Measurements from ENCODE around the gene LRRC46.
A peak's percentile ranks its signal among the peaks of the same experiment; 100 is the strongest.

Gene LRRC46

DNA sequence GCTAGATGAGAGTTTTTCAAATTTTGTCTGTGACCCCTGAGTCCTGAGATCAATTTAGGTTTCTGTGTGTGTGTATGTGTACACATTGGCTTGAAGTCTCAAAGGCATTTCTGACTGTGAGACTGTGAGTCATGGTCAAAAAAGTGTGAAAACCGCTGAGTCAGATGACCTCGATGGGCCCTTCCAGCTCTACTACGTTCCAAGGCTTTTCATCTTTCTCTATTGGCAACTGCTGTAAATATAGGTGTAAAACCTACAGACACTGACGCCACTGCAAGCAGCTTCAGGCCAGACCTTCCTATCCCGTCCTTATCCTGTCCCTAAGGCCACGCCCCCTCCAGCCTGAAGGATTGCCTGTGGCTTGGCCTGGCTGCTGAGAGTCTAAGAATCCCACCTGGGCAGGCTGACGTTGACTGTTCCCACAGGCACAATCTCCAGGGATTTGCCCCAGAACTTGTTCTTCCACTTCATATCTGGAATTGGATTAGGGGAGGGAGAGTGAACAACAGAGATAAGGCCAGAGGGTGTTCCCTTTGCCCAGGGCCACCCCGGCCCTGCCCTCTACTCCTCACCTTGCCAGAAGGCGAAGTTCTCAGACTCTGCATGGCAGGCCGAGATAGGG, 21.2 kb upstream of the LRRC46 start:
- peak; percentile 72 for DNase-seq

DNA sequence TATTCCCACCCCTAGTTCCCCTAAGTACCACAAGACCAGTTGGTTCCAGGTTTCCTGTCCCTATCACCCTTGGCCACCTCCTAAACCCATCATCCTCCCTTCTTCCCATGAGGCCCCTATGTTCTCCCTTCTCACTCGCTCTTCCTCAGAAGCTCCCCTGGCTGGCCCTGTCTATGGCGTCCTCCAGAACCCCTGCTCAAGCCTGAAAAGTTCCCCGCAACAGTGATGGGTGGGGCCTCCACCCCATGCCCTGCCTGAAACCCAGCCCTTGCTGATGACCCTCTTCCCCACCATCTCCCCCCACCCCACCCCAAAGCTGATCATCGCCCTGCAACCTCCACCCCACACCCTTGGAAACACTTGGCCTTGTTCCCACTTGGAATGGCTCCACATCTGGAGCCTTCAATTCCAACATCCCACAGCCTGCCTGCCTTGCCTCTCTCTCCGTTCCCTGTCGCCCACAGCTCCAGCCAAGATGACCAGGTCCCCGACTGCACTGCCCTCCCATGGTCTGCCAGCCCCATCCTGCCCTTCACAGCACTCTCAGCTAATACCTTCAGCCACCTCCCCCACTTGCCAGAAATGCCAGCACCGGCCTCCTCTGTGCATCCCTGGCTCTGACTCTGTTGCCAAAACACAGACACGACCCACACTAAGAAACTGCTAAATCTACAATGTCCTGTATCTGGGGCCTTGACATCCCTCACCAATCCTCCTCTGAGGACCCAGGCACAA, 20.4 kb upstream of the LRRC46 start:
- no peak for DNase-seq

DNA sequence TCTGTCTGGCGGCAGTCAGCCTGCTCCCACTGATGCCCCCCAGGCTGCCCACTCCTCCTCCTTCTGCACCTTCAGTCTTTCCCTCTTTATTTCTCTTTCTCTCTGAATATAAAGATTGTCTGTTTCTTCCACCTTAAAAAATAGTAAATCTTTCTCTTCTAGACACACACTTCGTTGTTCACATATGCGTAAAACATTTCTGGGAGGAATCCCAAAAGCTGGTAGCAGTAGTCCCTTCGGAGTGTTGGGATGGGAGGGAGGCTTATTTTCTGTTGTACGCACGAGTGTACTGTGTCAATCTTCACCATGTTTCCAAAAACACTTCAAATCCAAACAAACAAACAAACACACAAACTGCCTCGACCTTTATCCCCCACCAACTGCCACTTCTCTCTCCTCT, 19.8 kb upstream of the LRRC46 start:
- DNase-seq: no peak

DNA sequence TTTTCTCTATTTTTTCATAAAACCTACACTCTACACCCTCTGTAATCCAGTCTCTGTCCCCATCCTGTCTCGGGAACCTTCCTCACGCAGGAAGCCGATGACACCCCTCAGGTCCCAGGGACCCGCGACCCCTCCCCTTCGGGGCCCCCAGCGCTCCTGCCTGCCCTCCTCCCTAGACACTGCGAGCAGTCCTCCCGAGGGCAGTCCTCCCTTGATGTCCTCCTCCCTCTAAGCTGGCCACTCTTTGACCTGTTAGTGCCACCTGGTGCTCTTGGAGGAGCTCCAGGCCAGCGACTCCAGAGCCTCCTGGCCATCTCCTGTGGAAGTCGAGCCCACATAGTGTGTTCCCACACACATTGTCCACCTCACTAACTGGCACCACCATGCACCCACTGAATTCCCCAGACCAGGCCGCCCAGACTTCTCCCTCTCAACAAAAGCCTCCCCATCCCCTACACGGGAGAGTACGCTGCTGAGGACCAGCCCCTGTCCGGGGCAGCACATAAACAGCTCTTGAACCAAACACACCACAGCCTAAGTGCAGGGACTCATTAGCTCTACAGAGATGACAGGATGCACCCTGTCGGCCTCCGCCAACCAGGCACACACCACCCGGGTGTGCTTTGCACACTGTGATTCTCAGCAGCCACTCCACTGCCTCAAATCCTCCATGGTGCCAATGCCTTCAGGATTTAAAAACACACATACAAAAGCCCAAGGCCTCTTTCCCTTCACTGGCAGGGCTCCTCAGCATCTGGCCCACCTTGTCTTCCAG, 19.1 kb upstream of the LRRC46 start:
- DNase-seq: no peak

DNA sequence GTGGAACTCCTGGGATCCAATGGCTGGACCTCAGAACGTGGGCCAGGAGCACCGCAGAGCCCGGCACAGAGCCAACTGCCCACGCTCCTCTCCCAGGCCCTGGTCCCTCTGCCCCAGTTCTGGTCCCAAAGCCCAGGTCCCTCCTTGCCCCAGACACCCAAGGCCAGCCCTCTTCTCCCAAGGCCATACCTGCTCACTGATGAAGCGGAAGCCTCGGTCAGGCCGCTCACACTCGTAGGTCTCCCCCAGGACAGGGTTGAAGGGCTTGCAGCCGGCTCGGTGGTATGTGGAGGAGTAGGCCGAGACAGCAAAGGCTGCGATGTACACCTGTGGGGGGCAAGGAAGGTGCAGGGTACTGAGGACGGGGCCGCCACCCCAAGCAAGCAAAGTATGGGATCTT, 18.4 kb upstream of the LRRC46 start:
- DNase-seq: no peak

DNA sequence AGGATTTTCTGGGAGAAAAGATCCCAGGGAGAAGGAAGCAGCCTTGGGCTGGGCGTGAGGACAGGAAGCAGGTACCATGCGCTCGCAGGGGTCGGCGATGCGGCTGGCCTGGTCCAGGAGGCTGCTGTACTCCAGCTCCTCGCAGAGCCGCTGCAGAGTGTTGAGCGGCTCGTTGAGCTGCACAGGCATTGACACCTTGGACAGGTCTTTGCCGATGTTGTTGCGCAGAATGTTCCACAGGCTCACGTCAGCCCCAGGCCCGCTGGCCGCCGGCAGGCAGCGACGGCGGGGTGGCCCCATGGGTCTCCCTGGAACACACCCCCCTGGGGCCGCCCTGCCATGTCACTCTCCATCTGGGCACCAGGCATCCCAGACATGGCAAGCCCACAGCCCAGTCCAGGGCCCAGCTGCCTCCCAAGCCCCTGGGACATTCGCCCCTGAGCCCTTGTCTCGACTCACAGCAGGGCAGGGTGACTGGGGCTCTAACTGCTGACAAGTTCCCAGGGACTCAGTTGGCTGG, 17.9 kb upstream of the LRRC46 start:
- no peak for DNase-seq

DNA sequence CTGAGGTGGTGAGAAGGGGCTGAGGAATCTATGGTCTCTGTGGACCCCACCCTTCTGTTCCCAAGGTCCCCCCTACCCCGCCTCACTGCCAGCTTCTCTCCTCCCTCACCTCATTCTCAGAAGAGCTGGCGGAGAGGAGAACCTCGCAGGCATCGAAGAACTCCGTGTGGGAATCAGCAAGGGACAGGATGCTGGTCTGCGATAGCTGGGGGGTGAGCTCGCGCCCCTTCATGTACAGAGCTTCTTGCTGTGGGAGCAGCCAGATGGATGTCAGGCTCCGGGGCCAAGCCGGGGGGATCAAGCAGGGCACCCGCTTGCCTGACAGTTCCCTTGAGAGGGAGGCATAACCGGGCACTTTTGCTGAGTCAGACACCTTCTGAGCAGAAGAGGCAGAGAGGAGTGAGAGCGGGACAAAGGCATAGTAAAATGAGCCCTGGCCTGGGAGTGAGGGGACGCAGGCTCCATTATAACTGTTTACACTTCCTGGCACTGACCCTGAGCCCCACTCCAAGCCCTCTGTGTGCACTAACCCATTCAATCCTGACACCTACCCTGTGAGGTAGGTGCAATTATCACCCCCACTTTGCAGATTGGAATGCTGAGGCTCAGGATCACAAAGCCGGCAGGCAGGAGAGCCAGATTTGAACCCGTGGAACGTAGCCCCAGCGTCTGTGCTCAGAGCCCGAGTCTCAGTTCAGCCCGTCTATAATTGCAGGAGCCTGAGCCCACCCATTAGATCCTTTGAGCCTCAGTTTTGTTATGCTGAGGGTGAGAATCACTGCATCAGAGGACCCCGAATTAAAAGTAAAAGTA, 16.2 kb upstream of the LRRC46 start:
- DNase-seq: no peak

DNA sequence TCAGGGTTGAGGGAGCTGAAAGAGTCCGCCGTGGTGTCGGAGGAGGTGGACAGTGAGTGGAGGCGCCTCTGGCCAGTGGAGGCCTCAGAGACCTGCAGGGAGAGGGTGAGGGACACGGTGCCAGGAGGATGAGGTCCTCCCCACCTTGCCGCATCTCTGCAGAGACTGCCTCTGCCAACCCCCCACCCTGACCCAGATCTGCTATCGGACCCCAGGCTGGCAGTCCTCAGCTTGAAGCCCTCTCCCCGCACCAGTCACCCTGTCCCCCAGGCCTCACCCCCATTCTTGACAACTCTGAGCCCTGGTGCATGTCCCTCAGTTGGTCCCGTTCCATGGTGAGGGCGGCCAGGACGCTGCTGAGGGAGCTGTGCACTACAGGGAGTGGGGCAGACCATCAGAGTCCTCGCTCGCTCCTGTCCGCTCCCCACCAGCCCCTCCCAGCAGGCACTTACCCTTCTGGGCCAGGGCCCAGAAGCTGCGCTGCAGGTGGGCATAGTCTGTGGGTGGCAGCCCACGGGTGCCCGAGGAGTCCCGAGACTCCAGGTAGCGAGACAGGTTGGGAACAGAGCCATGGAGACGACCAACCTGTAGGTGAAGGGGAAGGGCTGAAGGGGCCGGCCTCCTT, 15.2 kb upstream of the LRRC46 start:
- DNase-seq: no peak

DNA sequence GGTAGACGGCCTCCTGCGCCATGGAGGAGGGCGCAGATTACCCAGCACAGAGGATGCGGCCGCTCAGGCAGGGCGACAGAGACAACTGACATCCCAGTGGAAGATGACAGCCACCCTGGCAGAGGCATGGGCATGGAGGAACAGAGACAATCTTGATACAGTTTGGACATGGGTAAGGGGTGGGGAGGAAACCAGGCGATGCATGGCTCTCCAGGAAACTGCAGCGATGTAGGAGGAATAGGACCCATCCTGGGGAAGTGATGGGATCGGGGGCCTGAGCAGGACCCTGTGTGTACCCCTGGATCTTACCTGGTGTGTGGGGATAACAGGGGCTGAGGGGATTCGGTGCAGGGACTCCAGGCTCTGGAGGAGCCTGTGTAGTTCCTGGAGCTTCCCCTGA, 14.5 kb upstream of the LRRC46 start:
- no peak for DNase-seq

DNA sequence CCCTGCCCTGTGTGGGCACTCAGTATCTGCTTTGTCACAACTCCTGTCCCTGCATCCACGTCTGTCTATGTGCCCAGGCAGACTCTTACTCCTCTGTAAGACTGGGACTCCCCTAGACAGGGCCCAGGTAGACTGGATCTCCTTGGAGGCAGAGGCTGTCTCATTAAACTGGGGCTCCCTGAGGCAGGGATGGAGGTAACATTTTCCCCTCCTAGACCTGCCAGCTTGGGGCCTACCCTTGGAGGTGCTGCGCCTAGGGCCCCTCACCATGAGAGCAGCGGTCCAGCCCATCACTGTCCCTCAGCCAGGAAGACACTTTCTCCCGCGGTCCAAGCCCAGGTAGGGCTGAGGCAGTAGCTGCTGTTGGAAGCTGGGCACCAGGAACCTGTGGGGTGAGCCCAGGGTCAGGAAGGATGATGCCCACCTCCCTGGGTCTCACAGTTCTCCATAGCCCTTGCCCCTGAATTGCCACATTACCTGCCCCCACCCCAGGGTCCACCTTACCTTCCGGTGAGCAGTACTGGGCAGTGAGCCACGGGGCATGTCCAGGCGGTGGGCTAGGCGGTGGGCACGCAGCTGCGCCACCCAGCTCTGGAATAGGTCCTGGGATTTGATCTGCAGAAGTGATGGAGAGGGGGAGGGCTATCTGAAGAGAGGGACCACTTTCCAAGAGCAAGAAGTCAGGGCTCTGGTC, 13.3 kb upstream of the LRRC46 start:
- DNase-seq: no peak

DNA sequence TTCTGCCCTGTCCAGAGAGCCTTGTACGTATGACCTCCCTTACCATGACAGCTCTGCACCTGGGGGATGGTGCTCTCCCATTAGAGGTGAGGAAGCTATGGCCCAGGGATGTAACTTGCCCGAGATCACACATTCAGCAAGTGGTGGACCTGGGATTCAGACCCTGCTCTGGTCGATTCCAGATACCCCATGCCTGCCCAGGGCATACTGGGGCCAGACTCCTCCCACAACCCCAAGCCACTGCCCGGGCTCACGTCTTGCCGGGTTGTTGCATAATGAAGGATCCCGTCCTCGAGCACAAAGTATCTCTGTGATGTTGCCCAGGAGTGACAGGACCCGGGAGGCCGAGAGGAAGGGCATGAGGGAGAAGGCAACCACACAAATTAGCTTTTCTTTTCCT, 12.0 kb upstream of the LRRC46 start:
- DNase-seq: no peak

DNA sequence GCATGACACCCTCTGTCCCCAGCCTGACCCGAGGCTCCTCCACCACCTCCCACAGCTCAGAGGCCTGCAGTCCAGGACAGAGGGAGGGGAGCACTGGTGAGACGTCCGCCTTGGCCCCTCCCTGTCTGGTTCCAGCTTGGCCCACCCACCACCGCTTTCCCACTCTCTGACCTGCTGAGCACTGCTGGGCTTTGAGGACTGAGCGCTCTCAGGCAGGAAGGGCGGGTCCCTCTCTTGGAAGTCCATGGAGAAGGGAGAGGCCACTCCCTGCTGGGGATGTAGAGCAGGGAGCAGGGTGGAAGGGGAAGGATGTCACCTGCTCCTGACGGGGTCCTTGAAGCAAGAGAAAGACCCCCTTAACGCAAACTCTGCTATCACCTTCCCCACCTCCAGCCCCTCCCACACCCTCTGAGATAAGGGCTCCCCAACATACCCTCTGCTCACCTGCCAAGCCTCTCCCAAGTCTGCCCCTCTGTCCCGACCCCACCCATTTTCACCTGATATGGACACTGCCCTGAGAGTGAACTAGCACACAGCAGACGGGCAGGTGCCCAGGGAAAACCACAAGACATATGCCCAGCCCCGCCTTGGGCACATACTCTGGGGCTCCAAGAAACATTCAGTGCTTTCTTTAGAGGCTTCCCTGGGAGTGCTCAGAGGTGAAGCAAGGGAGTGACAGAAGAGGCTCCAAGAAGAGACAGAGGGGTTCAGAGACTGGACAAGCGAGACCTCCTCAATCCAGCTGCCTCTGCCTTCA, 11.3 kb upstream of the LRRC46 start:
- no peak for DNase-seq

DNA sequence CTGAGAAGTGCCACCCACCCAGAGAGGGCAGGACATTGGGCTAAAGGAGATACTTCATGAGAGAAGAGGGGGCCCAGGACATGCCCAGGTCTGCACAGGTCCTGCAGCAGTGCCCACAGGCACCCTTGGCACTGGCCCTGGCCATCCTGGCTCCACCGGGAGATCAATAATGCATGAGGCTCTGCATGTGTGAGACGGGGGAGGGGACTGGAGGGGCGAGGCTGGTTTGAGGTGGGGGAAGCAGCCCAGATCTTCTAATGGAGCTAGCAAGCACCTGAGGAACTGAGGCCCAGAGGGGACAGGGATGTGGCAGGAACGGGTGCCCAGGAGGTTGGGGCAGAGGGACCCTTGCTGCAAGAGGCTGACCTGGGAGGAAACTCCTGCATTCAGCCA, 10.4 kb upstream of the LRRC46 start:
- no peak for DNase-seq

DNA sequence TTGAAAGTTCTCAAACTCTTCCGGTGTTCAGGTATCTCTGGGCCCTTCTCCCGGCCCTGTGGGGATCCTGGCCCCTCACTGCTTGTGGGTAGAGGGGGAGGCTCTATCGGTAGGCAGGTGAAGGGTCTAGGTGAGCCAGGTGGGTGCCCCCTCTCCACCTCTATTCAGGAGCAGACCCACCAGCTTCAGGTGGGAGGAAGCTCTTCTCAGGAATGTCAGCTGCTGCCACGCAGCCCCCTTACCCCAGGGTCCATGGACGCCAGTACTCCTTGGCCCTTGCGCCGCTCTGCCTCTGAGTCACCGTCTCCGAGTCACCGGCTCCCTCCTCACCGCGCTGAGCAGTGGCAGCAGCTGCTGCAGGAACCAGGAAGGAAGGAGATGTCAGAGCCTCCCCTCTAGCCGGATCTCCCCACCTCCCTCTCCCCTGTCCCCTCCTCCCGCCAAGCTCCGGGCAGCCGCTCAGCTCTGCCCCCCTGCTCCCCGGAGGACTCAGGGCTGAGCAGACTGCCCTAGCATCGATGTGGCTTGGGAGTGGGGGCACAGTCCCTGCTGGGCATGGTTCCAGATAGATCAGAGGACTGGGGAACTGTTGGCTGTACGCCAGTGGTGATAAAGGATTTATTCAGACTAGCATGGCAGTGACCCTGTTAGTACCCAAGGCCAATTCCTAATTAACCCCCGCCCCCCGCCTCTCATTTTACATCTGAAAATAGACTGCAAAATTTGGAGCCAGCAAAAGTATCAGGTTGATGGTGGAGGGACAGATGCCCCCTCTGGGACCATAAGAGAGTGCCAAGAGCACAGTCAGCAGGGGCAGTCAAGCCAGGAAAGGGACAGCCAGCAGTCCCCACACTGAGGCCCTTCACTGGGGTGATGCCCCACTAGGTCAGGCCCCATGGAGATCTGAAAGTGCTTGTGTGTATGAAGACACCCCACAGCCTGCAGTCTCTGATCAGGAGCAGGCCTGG, 9.8 kb upstream of the LRRC46 start, which contains the start of gene OSBPL7:
OSBPL7 (minus strand) TSS at position 371 of the 968 bp plus-strand sequence. CDS start 1,516 bp downstream, outside the sequence.
- DNase-seq: peak; percentile 84

DNA sequence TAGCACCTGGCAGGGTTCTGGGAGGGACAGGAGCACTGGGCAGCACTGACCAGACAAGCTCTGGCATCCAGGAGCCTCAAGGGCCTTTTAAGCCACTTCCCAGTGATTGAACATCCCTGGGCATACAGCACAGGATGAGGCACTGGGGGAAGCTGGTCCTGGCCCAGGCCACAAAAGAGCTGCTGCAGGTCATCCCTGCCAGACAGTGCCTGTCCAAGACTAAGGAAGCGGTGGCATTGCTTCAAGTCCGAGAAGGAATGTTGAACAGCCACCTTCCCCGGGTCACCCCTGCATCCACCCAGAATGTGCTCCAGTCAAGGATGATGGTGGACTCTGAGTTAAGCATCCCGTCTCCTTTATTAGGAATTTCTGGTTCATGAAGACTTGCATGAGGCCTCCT, 8.7 kb upstream of the LRRC46 start:
- no peak for DNase-seq

DNA sequence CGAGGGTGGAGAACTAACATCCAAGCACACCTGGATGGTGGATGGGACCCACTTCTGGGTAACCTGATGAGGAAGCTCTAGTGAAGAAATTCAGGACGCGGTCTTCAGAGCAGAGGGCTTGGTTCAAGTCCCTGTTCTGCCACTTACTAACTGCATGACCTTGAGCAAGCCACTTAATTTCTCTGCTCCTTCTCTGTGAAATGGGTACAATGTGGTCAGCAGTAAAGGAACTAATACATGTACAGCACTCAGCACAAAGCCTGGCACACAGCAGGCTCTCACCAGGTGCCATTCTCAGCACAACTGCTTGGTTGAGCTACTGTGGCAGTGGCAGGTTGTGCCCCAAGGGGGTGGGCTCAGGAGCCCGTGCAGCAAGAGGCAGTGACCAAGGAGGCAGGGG, 8.0 kb upstream of the LRRC46 start:
- DNase-seq: no peak

DNA sequence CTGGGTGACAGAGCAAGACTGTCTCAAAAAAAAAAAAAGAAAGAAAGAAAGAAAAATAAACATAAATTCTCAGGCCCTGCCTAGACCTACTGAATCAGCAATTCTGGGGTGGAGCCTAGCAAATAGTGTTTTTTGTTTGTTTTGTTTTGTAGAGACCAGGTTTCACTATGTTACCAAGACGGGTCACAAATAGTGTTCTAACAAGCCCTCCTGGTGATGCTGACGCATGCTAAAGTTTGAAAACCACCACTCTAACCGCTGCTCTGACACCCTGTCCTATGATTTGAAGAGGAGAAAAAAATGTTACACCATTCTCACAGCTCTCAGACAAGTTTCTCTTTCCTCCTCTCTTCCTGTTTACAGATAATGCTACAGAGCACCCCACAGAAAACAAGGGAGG, 1.6 kb upstream of the LRRC46 start:
- DNase-seq: peak; percentile 72

DNA sequence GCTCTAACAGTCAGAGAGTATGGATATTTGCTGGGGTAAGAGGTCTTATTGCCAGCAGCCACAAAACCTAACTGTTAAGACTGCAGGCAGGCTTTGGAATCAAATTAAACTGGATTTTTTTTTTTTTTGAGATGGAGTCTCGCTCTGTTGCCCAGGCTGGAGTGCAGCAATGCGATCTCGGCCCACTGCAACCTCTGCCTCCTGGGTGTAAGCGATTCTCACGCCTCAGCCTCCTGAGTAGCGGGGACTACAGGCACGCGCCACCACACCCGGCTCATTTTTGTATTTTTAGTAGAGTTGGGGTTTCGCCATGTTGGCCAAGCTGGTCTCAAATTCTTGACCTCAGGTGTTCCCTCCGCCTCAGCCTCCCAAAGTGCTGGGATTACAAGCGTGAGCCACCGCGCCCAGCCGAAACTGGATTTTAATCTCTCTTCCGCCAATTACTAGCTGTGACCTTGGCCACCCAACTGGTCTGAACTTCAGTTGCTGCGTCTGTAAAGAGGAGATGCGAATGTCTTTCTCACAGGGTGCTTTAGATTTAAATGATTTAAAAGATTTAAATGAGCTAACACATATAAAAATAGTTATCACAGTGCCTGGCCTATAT, 971 bp upstream of the LRRC46 start:
- no peak for DNase-seq

DNA sequence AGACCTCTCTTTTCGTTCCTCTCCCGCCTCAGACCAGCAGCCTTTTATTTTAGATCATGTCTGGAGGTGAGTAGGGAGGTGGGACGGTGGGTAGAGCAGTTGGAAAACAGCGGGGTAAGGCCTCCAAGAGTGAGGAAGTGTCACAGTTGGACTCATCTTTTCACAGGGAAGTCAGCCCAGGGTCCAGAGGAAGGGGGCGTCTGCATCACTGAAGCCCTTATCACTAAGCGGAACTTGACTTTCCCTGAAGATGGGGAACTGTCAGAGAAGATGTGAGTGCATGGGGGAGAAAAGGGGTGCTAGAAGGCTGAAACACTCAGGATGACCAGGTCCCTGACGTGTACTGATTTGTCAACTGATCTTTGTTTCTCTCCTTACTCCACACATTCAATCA, 461 bp downstream of the LRRC46 start:
- no peak for DNase-seq

Data from activated CD4-positive, alpha-beta T cell treated with anti-CD3 and anti-CD28 coated beads, Interleukin-2, Interleukin-6, amounts not matched to agents 100 ng/mL and 50 ng/mL, durations not matched to agents 16 hours and 8 hours (primary cell).